Upper lobe of right lung (tissue), 1 donor: Measurements from ENCODE around the gene ANGEL1. TPM values are rescaled to one million over a fixed set of nuclear protein-coding genes. Genes with fewer than 3 reads are reported as not detected.

ENCODE experiments used
- ATAC-seq: fragments of 200-7000 bp; cut with Tn5 transposase; one replicate; pipeline ENCODE4 v1.9.1; 2020; ENCODE audit warnings: mild to moderate bottlenecking, moderate library complexity
- DNase-seq: peaks from one replicate; pipeline ENCODE4 v3.0.0-alpha.2; 2020
- H3K27ac ChIP-seq: fragments of 200-600 bp; one replicate; pipeline ENCODE4 v1.8.0; 2022
- H3K27me3 ChIP-seq: fragments of 200-600 bp; one replicate; pipeline ENCODE4 v1.8.0; 2022; ENCODE audit warnings: mild to moderate bottlenecking
- H3K36me3 ChIP-seq: fragments of 200-600 bp; one replicate; pipeline ENCODE4 v1.8.0; 2022
- H3K4me1 ChIP-seq: fragments of 200-600 bp; one replicate; pipeline ENCODE4 v1.8.0; 2022
- H3K4me3 ChIP-seq: fragments of 200-600 bp; one replicate; pipeline ENCODE4 v1.8.0; 2022; ENCODE audit warnings: mild to moderate bottlenecking
- H3K9me3 ChIP-seq: fragments of 200-600 bp; one replicate; pipeline ENCODE4 v1.8.0; 2022
- intact Hi-C: fragments of 100-400 bp; cut with DNase I; formaldehyde crosslinking; loops from one replicate; pipeline ENCODE4 v1.11.0; 2022
- total RNA-seq: library from RNA; stranded (reverse); fragmentation: NEBNext Ultra II Directional; extraction: Animal tissue kit (Norgen Biotek cat#: 25700); gene quantifications from one replicate; pipeline ENCODE4 v1.2.1, GENCODE V29; 2021
- TF ChIP-seq, protein P1 (sequence below): fragments of 200-600 bp; IDR thresholded peaks from one replicate; pipeline ENCODE4 v1.8.0; 2022; ENCODE audit warnings: antibody characterized with exemption
- donor health status: DM: no; HTN: yes; CAD: no; lungs with severe emphysema.

The ANGEL1 gene
- total RNA-seq, 1 donor from 2014 or later = 24.1 TPM

DNA sequence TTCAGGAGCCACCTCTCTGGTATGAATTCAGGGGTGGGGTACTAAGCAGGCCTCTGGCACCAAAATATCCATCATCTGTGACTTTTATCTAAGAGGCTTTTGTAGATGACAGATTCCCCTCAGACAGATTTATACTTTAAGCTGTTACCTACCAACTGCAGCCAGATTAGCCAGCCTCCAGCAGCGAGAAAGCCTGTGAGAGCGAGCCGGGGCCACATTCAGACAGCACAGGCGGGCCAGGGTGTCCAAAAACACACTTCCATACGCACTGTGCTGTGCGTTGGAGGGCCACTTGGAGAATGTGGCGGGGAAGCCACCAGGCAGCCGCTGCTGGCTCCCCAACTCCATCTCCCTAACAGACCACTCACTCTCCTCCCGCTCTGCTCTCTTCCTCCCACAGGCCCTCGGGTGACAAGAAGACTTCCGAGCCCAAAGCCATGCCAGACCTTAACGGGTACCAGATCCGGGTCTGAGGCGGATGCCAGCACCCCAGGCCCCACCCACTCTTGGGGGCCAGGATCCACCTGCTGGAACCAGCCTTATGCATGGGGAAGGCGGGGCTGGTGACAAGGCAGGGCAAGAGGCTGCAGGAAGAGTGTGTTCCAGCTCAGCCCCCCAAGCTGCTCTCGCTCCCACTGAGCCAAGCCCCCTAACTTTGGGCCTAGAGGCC lies 34.0 kb downstream of the ANGEL1 start:
- Histone ChIP-seq H3K9me3 (no peaks in the 10 kb centered on the region), H3K36me3 (peaks cover 15% of the 10 kb centered on the region), H3K4me3 (no peak overlapping the region), H3K27ac (no peak overlapping the region), H3K27me3 (no peaks in the 10 kb centered on the region), H3K4me1 (peaks cover 31% of the 10 kb centered on the region)
- no peak for DNase-seq
- no peak for ATAC-seq
- TF ChIP-seq, protein P1, sequence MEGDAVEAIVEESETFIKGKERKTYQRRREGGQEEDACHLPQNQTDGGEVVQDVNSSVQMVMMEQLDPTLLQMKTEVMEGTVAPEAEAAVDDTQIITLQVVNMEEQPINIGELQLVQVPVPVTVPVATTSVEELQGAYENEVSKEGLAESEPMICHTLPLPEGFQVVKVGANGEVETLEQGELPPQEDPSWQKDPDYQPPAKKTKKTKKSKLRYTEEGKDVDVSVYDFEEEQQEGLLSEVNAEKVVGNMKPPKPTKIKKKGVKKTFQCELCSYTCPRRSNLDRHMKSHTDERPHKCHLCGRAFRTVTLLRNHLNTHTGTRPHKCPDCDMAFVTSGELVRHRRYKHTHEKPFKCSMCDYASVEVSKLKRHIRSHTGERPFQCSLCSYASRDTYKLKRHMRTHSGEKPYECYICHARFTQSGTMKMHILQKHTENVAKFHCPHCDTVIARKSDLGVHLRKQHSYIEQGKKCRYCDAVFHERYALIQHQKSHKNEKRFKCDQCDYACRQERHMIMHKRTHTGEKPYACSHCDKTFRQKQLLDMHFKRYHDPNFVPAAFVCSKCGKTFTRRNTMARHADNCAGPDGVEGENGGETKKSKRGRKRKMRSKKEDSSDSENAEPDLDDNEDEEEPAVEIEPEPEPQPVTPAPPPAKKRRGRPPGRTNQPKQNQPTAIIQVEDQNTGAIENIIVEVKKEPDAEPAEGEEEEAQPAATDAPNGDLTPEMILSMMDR = no peak
- intact Hi-C loops = no loop called here

DNA sequence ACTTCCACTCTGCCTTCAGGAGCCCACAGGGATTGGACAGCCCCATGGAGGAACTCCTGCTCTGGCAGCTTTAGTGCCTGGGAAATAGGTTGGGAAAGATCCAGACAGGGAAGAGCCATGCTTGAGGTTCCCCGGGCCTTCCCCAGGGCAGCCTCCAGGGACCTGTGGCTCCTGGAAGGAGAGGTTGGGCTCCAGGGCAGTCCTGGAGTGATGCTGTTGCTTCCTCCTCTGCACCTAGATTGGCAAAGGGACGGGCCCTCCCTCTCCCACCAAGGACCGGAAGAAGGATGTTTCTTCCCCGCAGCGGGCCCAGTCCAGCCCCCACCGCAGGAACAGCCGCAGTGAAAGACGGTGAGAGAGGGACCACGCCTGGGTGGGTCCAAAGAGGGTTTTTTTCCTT lies 35.0 kb downstream of the ANGEL1 start:
- ATAC-seq (no peak), DNase-seq (no peak)
- Histone ChIP-seq H3K36me3 (peaks cover 10% of the 10 kb centered on the region), H3K27ac (no peak overlapping the region), H3K4me1 (peaks cover 37% of the 10 kb centered on the region), H3K27me3 (no peaks in the 10 kb centered on the region), H3K4me3 (no peak overlapping the region), H3K9me3 (no peaks in the 10 kb centered on the region)
- TF ChIP-seq, protein P1 = no peak
- intact Hi-C loops = no loop called here

DNA sequence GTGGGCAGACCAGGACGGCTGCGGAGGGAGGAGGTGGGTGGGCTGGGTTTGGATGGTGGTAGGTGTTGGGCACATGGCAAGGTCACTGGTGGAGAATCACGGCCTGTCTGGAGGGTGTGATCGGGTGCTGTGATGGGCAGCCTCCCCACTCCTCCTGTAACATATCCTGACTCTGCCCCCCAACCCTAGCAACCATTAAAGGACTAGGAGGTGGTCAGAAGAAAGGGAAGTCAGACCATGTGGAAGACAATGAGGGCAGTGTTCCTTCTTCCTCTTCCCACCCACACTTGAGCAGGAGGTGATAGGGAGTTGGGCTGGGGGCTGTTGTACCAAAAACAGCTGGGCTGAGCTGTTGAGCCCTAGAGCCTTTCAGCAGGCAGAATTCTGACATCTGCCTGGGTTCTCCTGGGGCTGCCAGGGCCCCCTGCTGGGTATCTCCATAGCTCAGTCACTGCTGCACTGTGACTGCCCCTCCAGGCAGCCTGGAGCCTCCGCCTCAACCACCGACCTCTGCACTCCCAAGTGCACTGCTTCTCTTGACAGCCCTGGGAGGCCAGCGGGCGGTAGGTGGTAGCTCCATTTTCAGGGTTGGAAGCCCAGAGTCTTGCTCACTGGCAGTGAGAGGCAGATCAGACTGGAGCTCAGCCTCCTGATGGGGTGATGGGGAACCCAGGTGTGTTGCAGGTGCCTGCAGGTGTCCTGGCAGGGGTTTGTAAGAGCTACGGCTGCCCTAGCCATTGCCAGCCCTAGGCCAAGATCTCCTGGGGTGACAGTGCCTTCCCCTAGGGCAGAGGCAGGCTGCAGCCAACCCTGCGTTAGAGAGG lies 36.0 kb downstream of the ANGEL1 start:
- Histone ChIP-seq H3K4me1 (peaks cover 38% of the 10 kb centered on the region), H3K36me3 (peaks cover 1% of the 10 kb centered on the region), H3K27me3 (no peaks in the 10 kb centered on the region), H3K9me3 (no peaks in the 10 kb centered on the region), H3K27ac (no peak overlapping the region), H3K4me3 (no peak overlapping the region)
- peak; percentile 14 for ATAC-seq
- intact Hi-C loops = no loop called here
- DNase-seq = no peak
- TF ChIP-seq, protein P1 = no peak

- Histone ChIP-seq H3K9me3 (no peaks in the 10 kb centered on the region), H3K36me3 (no peaks in the 10 kb centered on the region), H3K4me3 (no peak overlapping the region), H3K4me1 (peaks cover 36% of the 10 kb centered on the region), H3K27me3 (no peaks in the 10 kb centered on the region), H3K27ac (no peak overlapping the region)
- DNase-seq = no peak
- ATAC-seq = no peak
- TF ChIP-seq, protein P1 = no peak
- intact Hi-C loops = no loop called here
Observed at GRCh38 chr14:76775695-76776427, 36.8 kb downstream of the ANGEL1 start.

DNA sequence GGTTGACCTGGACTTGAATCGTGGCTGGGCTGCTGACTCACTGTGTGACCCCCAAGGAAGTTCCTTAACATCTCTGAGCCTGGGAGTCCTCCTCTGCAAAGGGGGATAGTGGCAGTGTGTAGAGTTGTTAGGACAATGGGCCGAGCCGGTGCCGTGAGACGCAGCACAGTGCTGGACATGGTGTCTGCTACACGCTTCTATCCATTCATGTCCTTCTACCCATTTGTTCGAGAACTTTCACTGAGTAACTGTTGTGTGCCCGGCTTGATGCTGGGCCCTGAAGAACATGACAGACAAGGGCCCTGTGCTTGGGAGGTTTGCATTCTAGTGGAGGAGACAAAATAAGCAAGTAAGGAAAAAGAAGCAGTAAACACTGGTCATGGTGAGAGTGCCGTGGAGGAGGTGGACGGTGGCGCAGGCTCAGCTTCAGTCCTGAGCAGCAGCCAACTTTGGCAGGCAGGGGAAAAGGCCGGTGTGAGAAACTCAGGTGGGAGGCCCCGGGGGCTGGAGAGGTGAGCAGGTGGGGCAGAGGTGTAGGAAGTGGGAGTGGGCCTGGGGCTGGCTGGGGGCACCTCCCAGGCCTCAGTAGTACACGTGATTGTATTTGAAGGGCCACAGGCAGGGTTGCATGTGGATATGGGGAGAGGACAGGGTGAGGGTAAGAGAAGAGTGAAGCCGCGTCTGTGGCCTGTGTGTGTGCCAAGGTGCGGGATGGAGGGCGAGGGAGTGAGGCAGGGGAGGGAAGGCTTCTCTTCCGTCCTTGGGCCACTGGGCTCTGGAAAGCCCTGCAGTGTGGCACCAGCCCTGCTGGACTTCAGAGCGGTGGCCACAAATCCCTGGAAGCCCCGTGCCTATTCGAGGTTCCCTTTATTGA lies 37.6 kb downstream of the ANGEL1 start:
- H3K27me3 ChIP-seq = no peaks in the 10 kb centered on the region
- peaks cover 36% of the 10 kb centered on the region for H3K4me1 ChIP-seq
- H3K4me3 ChIP-seq = no peak overlapping the region
- intact Hi-C loops = no loop called here
- TF ChIP-seq, protein P1 = no peak
- DNase-seq = no peak
- ATAC-seq = no peak
- H3K9me3 ChIP-seq = no peaks in the 10 kb centered on the region
- no peaks in the 10 kb centered on the region for H3K36me3 ChIP-seq
- no peak overlapping the region for H3K27ac ChIP-seq
